ENCODE data around the gene NELL2. TPM values are rescaled to one million over a fixed set of nuclear protein-coding genes. Genes with fewer than 3 reads are reported as not detected.
"Not testable (repeated sequence)": the region's sequence is repeated elsewhere in the genome, so short reads cannot be mapped to it uniquely, and the experiment has no call there.

The NELL2 gene
- total RNA-seq, 2 experiments from 2014 or later, result 0.95 to 1.8 TPM

- intact Hi-C loops (cut with micrococcal nuclease; ENCODE audit: unreplicated experiment), result no loop called here
- no peak overlapping the region for H3K4me2 ChIP-seq (ENCODE audit: low read length)
- BruUV-seq (replicated peaks), result no TSS peak
- ChIA-PET CTCF (ENCODE audit: unreplicated experiment) (no interaction called here), POLR2A (interaction anchor here (0.7 kb wide), 1 partner anchor 688 kb away, joined by 4 read pairs; no protein-coding TSS in a partner anchor)
- TF ChIP-seq CTCF (conservative IDR thresholded peaks at IDR 0.05; ENCODE audit: low read length), result no peak
- no peak for TF ChIP-seq EZH2phosphoT487 (IDR thresholded peaks at IDR 0.05; ENCODE audit: borderline replicate concordance, low read depth, low read length)
- no peak overlapping the region for H3K4me3 ChIP-seq (ENCODE audit: low read depth, low read length, poor library complexity, severe bottlenecking)
- no peaks in the 10 kb centered on the region for H3K9me3 ChIP-seq (ENCODE audit: low read length)
- no peaks in the 10 kb centered on the region for H3K36me3 ChIP-seq (ENCODE audit: insufficient read depth, low read length)
- H3K27ac ChIP-seq (ENCODE audit: low read depth, low read length, poor library complexity, severe bottlenecking), result no peak overlapping the region
- no peak overlapping the region for H2AFZ ChIP-seq (ENCODE audit: low read length)
- no peaks in the 10 kb centered on the region for H3K9me2 ChIP-seq (ENCODE audit: insufficient read depth, low read length)
- no peak for DNase-seq (ENCODE audit: low spot score)
- no peaks in the 10 kb centered on the region for H4K20me1 ChIP-seq (ENCODE audit: insufficient read depth, low read length)
- no peaks in the 10 kb centered on the region for H3K4me1 ChIP-seq (ENCODE audit: insufficient read depth, low read length, poor library complexity, severe bottlenecking)
- H3K79me2 ChIP-seq (ENCODE audit: insufficient read depth, low read depth, low read length), result no peaks in the 10 kb centered on the region
Observed at GRCh38 chr12:44917141-44917540, 41.0 kb upstream of the NELL2 start.

- Histone ChIP-seq H3K4me2 (ENCODE audit: low read length) (no peak overlapping the region), H3K27ac (ENCODE audit: low read depth, low read length, poor library complexity, severe bottlenecking) (no peak overlapping the region), H3K36me3 (ENCODE audit: insufficient read depth, low read length) (no peaks in the 10 kb centered on the region), H2AFZ (ENCODE audit: low read length) (no peak overlapping the region), H3K79me2 (ENCODE audit: insufficient read depth, low read depth, low read length) (no peaks in the 10 kb centered on the region), H4K20me1 (ENCODE audit: insufficient read depth, low read length) (no peaks in the 10 kb centered on the region), H3K4me1 (ENCODE audit: insufficient read depth, low read length, poor library complexity, severe bottlenecking) (no peaks in the 10 kb centered on the region), H3K9me3 (ENCODE audit: low read length) (no peaks in the 10 kb centered on the region), H3K9me2 (ENCODE audit: insufficient read depth, low read length) (no peaks in the 10 kb centered on the region), H3K4me3 (ENCODE audit: low read depth, low read length, poor library complexity, severe bottlenecking) (no peak overlapping the region)
- POLR2A ChIA-PET, result interaction anchor here (0.6 kb wide), 1 partner anchor 1207 kb away, joined by 3 read pairs; no protein-coding TSS in a partner anchor
- no TSS peak for BruUV-seq (replicated peaks)
- TF ChIP-seq EZH2phosphoT487 (IDR thresholded peaks at IDR 0.05; ENCODE audit: borderline replicate concordance, low read depth, low read length) (no peak), CTCF (conservative IDR thresholded peaks at IDR 0.05; ENCODE audit: low read length) (no peak)
- intact Hi-C loops (cut with micrococcal nuclease; ENCODE audit: unreplicated experiment), result no loop called here
- CTCF ChIA-PET (ENCODE audit: unreplicated experiment), result no interaction called here
- no peak for DNase-seq (ENCODE audit: low spot score)
Observed at GRCh38 chr12:44915958-44916357, 39.8 kb upstream of the NELL2 start.

GRCh38 chr12:44904321-44904720 lies 28.2 kb upstream of the NELL2 start:
- CTCF ChIA-PET (ENCODE audit: unreplicated experiment), result no interaction called here
- no peak for DNase-seq (ENCODE audit: low spot score)
- no peaks in the 10 kb centered on the region for H3K9me3 ChIP-seq (ENCODE audit: low read length)
- H4K20me1 ChIP-seq (ENCODE audit: insufficient read depth, low read length), result no peaks in the 10 kb centered on the region
- no peak overlapping the region for H3K4me2 ChIP-seq (ENCODE audit: low read length)
- no peaks in the 10 kb centered on the region for H3K4me1 ChIP-seq (ENCODE audit: insufficient read depth, low read length, poor library complexity, severe bottlenecking)
- POLR2A ChIA-PET, result no interaction called here
- H2AFZ ChIP-seq (ENCODE audit: low read length), result no peak overlapping the region
- intact Hi-C loops (cut with micrococcal nuclease; ENCODE audit: unreplicated experiment), result no loop called here
- no peaks in the 10 kb centered on the region for H3K79me2 ChIP-seq (ENCODE audit: insufficient read depth, low read depth, low read length)
- H3K36me3 ChIP-seq (ENCODE audit: insufficient read depth, low read length), result no peaks in the 10 kb centered on the region
- no peak overlapping the region for H3K4me3 ChIP-seq (ENCODE audit: low read depth, low read length, poor library complexity, severe bottlenecking)
- no peaks in the 10 kb centered on the region for H3K9me2 ChIP-seq (ENCODE audit: insufficient read depth, low read length)
- H3K27ac ChIP-seq (ENCODE audit: low read depth, low read length, poor library complexity, severe bottlenecking), result no peak overlapping the region
- no TSS peak for BruUV-seq (replicated peaks)
- no peak for TF ChIP-seq CTCF (conservative IDR thresholded peaks at IDR 0.05; ENCODE audit: low read length)
- TF ChIP-seq EZH2phosphoT487 (IDR thresholded peaks at IDR 0.05; ENCODE audit: borderline replicate concordance, low read depth, low read length), result no peak

GRCh38 chr12:44898108-44898507 lies 22.0 kb upstream of the NELL2 start:
- H3K27ac ChIP-seq (ENCODE audit: low read depth, low read length, poor library complexity, severe bottlenecking); H3K4me1 ChIP-seq (ENCODE audit: insufficient read depth, low read length, poor library complexity, severe bottlenecking); BruUV-seq (replicated peaks); H3K4me2 ChIP-seq (ENCODE audit: low read length); H4K20me1 ChIP-seq (ENCODE audit: insufficient read depth, low read length); H2AFZ ChIP-seq (ENCODE audit: low read length); DNase-seq (ENCODE audit: low spot score); intact Hi-C loops (cut with micrococcal nuclease; ENCODE audit: unreplicated experiment); H3K79me2 ChIP-seq (ENCODE audit: insufficient read depth, low read depth, low read length); CTCF ChIA-PET (ENCODE audit: unreplicated experiment); H3K36me3 ChIP-seq (ENCODE audit: insufficient read depth, low read length); POLR2A ChIA-PET; H3K9me2 ChIP-seq (ENCODE audit: insufficient read depth, low read length); H3K9me3 ChIP-seq (ENCODE audit: low read length); H3K4me3 ChIP-seq (ENCODE audit: low read depth, low read length, poor library complexity, severe bottlenecking): not testable (repeated sequence)

Measured in OCI-LY7 (cell line).